NOMO-1 treated with dmso at 0.1 percent for 144 hours (cell line): ENCODE measurements around the gene MAB21L2.
"Not testable (repeated sequence)": the region's sequence is repeated elsewhere in the genome, so short reads cannot be mapped to it uniquely, and the experiment has no call there.

Experiments used
- DNase-seq: peaks from one replicate; lab custom pipeline; 2025; ENCODE audit not compliant: unreplicated experiment; lab: John Stamatoyannopoulos, UW

Gene MAB21L2

GRCh38 chr4:150582146-150582872 is at the start of gene MAB21L2:
TSS of gene MAB21L2 (plus strand) at chr4:150582151. CDS start at chr4:150583030, 879 bp downstream.
- DNase-seq = no peak

- DNase-seq = no peak
Measured at GRCh38 chr4:150533673-150534072, 48.3 kb upstream of the MAB21L2 start.

GRCh38 chr4:150534818-150535217 is 47.1 kb upstream of the MAB21L2 start:
- DNase-seq = no peak

GRCh38 chr4:150537911-150538310 is 44.0 kb upstream of the MAB21L2 start:
- not testable (repeated sequence) for DNase-seq

- DNase-seq = no peak
Measured at GRCh38 chr4:150540536-150540935, 41.4 kb upstream of the MAB21L2 start.

GRCh38 chr4:150540959-150541360 is 41.0 kb upstream of the MAB21L2 start:
- no peak for DNase-seq

- no peak for DNase-seq
Measured at GRCh38 chr4:150541681-150542080, 40.3 kb upstream of the MAB21L2 start.

- no peak for DNase-seq
Measured at GRCh38 chr4:150543042-150543441, 38.9 kb upstream of the MAB21L2 start.

- no peak for DNase-seq
Measured at GRCh38 chr4:150546286-150546685, 35.7 kb upstream of the MAB21L2 start.

GRCh38 chr4:150547154-150547838 is 34.7 kb upstream of the MAB21L2 start:
- DNase-seq = no peak

GRCh38 chr4:150557811-150558210 is 24.1 kb upstream of the MAB21L2 start:
- DNase-seq = not testable (repeated sequence)

- no peak for DNase-seq
Measured at GRCh38 chr4:150561143-150561737, 20.7 kb upstream of the MAB21L2 start.

GRCh38 chr4:150562250-150562649 is 19.7 kb upstream of the MAB21L2 start:
- no peak for DNase-seq

- no peak for DNase-seq
Measured at GRCh38 chr4:150562751-150563150, 19.2 kb upstream of the MAB21L2 start.

GRCh38 chr4:150564967-150565366 is 17.0 kb upstream of the MAB21L2 start:
- DNase-seq = not testable (repeated sequence)

- no peak for DNase-seq
Measured at GRCh38 chr4:150567070-150567469, 14.9 kb upstream of the MAB21L2 start.

GRCh38 chr4:150569384-150569987 is 12.5 kb upstream of the MAB21L2 start:
- DNase-seq = no peak

GRCh38 chr4:150569998-150570535 is 11.9 kb upstream of the MAB21L2 start:
- DNase-seq = no peak

- DNase-seq = no peak
Measured at GRCh38 chr4:150570862-150571261, 11.1 kb upstream of the MAB21L2 start.

GRCh38 chr4:150572704-150573504 is 9.0 kb upstream of the MAB21L2 start:
- no peak for DNase-seq

- DNase-seq = no peak
Measured at GRCh38 chr4:150573534-150573933, 8.4 kb upstream of the MAB21L2 start.
